Stimulated activated CD4-positive, alpha-beta T cell treated with anti-CD3 and anti-CD28 coated beads, Interleukin-12 subunit alpha, Interleukin-12 subunit beta, amount 100 ng/mL, for 24 hours (primary cell): Measurements from ENCODE around the gene KLF13.
A peak's percentile ranks its signal among the peaks of the same experiment; 100 is the strongest.
"Not testable (repeated sequence)": the region's sequence is repeated elsewhere in the genome, so short reads cannot be mapped to it uniquely, and the experiment has no call there.

ENCODE experiments used
- DNase-seq, 2 experiments: peaks; one replicate each; pipeline ENCODE4 v3.0.0-alpha.2; 2020; ENCODE audit warnings: low read depth in 2 of 2

The KLF13 gene

DNA sequence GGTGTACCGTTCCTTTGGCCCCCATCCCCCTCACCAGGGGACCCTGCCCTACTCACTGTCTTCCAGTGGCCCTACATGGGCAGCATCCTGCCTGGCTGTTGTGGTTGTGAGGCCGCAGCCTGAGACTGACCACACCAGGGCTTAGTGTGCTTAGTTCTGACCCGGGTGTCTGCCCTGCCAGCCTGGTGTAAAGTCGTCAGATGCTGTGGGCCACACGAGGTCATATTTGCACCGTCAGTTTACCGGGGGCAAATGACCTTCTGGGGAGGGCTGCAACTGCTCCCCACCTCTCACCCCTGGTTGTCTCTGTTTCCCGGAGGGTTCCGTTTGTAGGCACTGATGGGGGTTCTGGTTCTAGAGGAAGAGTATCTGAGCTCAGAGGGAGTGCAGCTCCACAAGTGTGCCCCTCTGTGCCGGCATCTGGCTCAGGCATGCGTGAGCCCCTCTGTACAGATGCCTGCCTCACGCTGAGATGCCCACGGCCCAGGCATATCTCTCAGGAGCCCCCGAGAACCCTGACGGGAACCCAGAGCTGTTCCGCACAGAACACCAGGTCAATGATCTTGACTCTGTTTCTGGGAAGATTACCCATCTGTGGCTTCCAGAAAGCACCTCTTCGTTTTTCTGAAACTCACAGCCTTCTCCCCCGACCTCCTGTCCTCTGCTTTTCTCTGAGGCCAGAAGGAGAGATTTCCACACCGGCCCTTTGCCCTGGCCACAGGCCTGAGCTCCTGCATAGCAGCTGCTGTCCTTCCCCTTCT, 19.2 kb downstream of the KLF13 start:
- DNase-seq, result no peak

- DNase-seq, result no peak
Observed at GRCh38 chr15:31346367-31347066, 19.9 kb downstream of the KLF13 start.

DNA sequence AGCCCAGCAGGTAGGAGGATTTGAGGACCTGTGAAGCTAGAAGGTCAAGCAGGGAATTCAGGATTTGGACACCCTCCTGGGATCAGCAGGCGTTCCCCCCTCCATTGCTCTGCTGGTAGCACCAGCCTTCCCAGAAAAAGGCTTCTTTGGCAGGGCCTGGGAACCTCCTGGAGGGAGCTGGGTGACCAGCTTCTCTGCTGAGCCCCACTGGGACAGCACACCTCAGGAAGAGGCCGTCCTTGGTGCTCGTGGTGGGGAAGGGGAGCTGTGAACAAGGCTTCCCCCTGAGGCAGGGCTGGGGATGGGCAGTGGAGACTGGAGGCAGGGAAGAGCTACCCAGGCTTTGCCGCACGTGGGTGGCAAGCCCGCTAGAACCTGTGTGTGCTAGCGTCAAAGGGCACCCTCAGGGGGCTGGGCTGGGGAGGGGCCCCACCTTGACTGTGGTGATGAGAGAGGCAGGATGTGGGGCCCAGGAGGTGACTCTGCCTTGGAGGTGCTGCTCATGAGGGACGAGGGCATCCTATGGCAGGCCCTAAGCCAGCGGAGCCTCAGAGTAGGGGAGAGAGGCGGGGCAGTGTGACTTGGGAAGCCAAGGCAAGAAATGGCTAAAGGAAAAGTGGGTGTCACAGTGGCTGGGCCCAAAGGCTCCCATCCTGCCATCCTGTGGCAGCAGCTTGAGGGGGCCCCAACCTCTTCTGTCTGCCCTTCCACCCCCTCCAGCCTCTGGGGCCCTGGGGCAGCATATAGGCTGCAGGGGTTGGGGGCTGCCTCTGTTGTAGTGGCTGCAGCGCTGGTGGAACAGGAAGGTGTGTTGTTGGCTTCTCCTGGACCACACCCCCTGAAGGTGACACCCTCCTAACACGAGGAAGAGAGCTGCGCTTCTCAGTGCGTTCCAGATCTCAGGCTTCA, 20.7 kb downstream of the KLF13 start:
- DNase-seq, result peak in 1 of 2 experiments; percentile 80

- DNase-seq, result no peak
Observed at GRCh38 chr15:31347981-31348803, 21.6 kb downstream of the KLF13 start.

- DNase-seq, result no peak
Observed at GRCh38 chr15:31349233-31350141, 22.9 kb downstream of the KLF13 start.

DNA sequence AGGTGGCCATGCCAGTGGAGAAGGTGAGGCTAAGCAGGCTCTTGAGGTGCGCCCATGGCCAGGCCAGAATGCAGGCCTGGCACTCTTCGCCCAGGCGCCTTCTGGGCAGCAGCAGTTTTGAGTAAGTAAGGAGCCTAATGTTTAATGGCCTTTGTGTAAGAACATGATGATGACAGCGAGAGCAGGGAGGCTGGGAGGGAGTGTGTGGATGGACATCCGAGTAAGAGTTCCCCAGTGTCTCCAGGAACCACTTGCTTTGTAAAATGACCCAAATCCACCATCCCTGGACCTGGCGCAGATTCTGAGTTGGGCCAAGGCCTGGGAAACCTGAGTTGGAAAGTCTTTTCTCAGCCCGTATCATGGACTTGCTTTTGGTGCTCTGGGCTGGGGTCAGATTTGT, 24.1 kb downstream of the KLF13 start:
- DNase-seq, result no peak

DNA sequence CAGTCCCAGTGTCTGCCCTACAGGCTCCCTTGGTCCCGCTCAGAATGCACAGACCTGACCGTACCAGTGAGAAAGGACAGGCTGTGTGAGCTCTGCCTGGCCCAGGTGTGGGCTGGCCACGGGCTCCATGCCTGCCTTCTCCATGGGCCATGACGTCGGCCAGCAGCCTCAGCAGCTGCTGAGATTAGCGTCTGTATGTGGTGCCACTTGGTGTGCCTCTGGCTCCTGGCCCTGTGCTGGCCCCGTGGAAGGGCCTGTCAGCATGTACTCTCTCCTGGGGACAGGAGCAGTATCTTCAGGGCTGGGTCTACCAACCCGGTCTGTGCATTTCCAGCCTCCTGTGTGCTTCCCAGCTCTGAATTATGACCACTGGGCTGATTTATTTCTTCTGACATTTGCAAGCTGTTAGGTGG, 25.7 kb downstream of the KLF13 start:
- no peak for DNase-seq

DNA sequence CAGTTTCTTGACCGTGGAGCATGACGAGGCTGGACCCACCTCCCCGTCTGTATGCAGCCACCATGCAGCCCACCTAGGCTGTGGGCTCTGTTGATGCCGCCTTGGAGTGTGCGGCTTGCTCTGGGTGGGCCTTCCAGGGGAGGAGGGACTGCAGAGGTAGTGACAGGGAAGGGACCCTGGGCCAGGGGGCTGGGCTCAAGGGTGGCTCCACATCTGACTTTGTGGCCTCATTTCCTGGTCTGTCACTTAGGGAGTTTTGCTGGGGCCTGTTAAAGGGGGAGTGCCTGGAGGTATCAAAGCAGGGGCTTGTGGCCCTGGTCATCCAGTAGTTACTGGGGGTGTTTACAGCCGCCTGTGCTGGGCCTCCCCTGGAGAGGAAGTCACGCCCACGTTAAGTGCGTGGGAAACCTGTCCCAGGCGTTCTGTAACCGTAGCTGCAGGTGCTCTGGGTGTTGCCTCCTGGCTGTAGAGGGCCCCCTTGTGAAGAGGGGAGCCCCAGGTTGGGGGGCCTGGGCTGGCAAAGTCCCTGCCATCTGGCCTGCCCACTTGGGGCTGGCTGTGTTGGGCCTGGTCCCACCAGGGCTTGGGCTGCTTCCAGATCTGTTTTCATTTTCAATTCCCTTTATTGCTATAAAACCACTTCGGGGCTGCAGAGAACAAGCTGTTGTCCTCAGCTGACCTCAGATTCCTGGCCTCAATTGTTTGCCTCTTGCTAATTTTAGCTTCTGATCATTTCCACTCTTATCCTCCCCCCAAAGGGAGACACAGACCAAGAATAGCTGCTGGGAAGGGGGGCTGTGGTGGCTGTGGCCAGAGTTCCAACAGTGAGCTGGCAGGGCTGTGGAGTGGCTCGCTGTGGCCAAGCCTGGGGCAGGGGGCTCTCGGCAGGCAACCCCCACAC, 26.5 kb downstream of the KLF13 start:
- DNase-seq, result no peak

DNA sequence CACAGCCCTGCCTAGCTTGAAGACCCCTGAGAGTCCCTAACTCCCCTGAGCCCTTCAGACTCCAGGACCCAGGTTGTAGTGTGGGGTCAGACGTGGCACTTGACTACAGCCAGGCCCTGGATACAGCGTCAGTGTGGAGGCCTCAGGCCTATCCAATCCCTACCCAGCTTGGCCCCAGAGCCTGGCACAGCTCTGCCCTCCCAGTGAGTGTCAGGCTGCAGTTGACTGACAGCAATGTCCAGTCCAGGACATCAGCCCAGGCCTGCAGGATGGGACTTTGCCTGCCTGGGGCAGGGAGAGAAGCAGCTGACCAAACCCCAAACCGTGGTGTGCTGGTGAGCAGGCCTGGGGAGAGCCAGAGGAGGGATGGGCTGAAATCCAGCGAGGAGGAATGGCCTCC, 27.3 kb downstream of the KLF13 start:
- DNase-seq, result no peak

GRCh38 chr15:31356097-31356496, 29.5 kb downstream of the KLF13 start:
- not testable (repeated sequence) for DNase-seq

- DNase-seq, result no peak
Observed at GRCh38 chr15:31357148-31357547, 30.5 kb downstream of the KLF13 start.

DNA sequence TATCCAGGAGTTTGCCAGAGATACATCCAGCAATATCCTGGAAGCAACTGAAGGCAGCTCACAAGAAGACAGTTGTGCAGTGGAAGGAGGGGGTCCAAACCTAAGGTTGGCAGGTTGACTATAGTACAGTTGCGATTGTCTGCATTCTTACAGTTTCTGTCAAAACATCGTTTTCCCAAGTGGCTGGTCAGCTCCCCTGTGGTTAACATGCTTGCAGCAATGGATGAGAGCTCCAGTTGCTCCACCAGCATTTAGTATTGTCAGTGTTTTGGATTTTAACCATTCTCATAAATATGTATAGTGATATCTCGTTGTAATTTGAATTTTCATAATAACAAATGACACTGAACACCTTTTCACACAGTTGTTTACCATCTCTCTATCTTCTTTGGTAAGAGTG, 31.5 kb downstream of the KLF13 start:
- DNase-seq, result no peak

DNA sequence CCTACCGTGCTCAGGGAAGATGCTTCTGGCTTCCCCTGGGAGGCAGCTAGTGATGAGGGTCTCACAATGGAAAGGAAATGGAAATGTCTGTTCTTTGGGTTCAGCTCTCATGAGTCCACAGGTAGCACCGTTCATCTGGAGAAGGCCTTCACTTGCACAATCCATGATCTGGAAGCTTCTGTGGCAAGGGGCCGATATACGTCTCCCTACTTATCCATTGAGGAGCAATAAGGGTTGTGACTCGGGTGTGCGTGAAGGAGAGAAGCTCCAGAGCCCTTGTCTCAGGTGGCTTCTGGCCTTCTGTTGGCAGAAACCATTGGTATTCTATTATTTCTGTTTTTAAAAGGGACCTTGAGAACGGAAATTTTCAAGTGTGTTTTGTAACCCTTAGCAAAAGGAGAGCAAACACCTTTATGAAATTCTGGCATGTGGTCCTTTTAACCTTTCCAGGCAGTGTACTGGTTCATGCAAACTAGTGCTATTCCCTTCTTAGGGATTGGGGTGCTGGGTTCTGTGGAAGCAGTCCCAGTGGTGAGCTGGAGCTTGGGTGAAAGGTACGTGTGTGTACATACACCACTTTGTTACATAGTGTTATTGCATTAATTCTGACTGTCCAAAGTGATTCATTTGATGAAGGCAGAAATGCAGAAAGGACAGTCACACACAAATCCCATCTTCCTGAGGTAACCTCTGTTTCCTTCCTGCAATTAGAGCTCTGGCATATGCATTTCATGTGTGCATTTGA, 32.5 kb downstream of the KLF13 start:
- no peak for DNase-seq

GRCh38 chr15:31359702-31360111, 33.1 kb downstream of the KLF13 start:
- no peak for DNase-seq

GRCh38 chr15:31360158-31360561, 33.5 kb downstream of the KLF13 start:
- DNase-seq, result no peak

DNA sequence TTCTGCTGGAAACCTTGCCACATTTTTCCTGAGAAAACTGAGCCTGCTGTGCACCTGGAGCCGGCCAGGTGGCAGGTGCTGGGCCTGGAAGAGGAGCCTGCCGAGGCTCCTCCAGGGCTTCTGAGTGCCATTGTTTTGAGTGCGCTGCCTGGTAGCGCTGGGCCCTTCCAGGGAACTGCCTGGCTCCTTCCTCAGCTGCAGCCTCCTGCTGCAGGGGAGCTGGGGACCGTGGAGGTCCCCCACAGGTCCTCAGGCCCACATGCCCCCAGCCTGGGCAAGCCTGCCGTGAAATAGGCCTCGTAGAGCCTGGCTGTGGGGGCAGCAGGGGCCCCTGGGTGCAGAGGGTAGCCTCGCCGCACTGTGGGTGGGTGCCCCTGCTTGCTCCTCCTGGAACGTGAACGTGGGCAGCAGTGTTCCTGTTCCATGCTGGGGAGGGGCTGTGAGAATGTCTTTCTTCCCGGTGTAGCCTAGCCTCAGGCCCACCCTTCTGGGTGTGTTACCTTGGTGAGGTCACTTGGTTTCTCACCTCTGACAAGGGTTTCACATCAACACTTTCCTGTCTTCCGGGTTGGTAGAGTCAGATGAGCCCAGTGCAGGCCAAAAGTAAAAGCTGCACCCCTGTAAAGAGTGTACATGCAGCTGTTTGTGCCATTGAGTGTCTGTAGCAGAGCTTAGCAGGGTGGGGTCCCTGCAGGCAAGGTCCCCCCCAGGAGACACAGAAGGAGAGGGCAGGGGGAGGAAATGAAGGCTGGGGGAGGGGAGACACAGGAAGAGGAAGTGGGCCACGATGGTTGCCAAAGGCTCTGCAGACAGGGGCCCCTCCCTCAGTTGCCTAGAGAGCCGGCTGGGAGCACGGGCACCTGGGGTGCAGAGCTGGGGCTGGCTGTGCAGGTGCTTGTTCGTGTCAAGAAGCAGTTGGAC, 34.5 kb downstream of the KLF13 start:
- no peak for DNase-seq

GRCh38 chr15:31361764-31362515, 35.3 kb downstream of the KLF13 start:
- no peak for DNase-seq
